ENCODE data around the gene LPA. TPM values are rescaled to one million over a fixed set of nuclear protein-coding genes. Genes with fewer than 3 reads are reported as not detected.
"Not testable (repeated sequence)": the region's sequence is repeated elsewhere in the genome, so short reads cannot be mapped to it uniquely, and the experiment has no call there.

The LPA gene
- total and polyA plus RNA-seq, 5 donors from 2014 or later = not detected

GRCh38 chr6:160634706-160635105 is 29.4 kb downstream of the LPA start:
- Mint-ChIP-seq H3K27ac (no peak overlapping the region), H3K4me3 (no peak overlapping the region), H3K36me3 (no peaks in the 10 kb centered on the region), H3K27me3 (no peaks in the 10 kb centered on the region), H3K9me3 (no peaks in the 10 kb centered on the region), H3K4me1 (no peaks in the 10 kb centered on the region)
- no peaks in the 10 kb centered on the region for H3K9me3 ChIP-seq (ENCODE audit: control insufficient read depth in 2 of 2, low read length in 2 of 2)
- H3K36me3 ChIP-seq (ENCODE audit: control insufficient read depth, insufficient read depth, low read length) = no peaks in the 10 kb centered on the region
- no peak for ATAC-seq (ENCODE audit: low read depth in 2 of 2)
- no peaks in the 10 kb centered on the region for H3K4me1 ChIP-seq (ENCODE audit: control insufficient read depth, insufficient read depth, low read length, poor library complexity, severe bottlenecking)
- no peak overlapping the region for H3K4me3 ChIP-seq (ENCODE audit: low read depth, low read length)
- no peak overlapping the region for H3K27ac ChIP-seq (ENCODE audit: insufficient read depth, low read length, poor library complexity, severe bottlenecking)
- DNase-seq = peak in 1 of 3 donors; percentile 1
- H3K27me3 ChIP-seq (ENCODE audit: control insufficient read depth, insufficient read depth, low read length) = no peaks in the 10 kb centered on the region

GRCh38 chr6:160595838-160596832 is 67.9 kb downstream of the LPA start:
- no peak overlapping the region for H3K4me3 Mint-ChIP-seq
- H3K27ac Mint-ChIP-seq = no peak overlapping the region
- H3K4me1 ChIP-seq (ENCODE audit: control insufficient read depth, insufficient read depth, low read length, poor library complexity, severe bottlenecking) = no peaks in the 10 kb centered on the region
- H3K36me3 ChIP-seq (ENCODE audit: control insufficient read depth, insufficient read depth, low read length) = no peaks in the 10 kb centered on the region
- H3K4me1 Mint-ChIP-seq = no peaks in the 10 kb centered on the region
- no peak overlapping the region for H3K4me3 ChIP-seq (ENCODE audit: low read depth, low read length)
- peaks cover 2% of the 10 kb centered on the region for H3K27me3 ChIP-seq (ENCODE audit: control insufficient read depth, insufficient read depth, low read length)
- DNase-seq (no peak), ATAC-seq (ENCODE audit: low read depth in 2 of 2) (no peak)
- H3K9me3 ChIP-seq (ENCODE audit: control insufficient read depth in 2 of 2, low read length in 2 of 2) = no peaks in the 10 kb centered on the region
- peaks cover 0 to 10% (median 0%) of the 10 kb centered on the region in 7 donors for H3K9me3 Mint-ChIP-seq
- H3K27ac ChIP-seq (ENCODE audit: insufficient read depth, low read length, poor library complexity, severe bottlenecking) = no peak overlapping the region
- peaks cover 8% of the 10 kb centered on the region for H3K27me3 Mint-ChIP-seq
- no peaks in the 10 kb centered on the region for H3K36me3 Mint-ChIP-seq

- not testable (repeated sequence) for H3K27ac Mint-ChIP-seq; H3K4me3 Mint-ChIP-seq; H3K27me3 ChIP-seq (ENCODE audit: control insufficient read depth, insufficient read depth, low read length); H3K9me3 ChIP-seq (ENCODE audit: control insufficient read depth in 2 of 2, low read length in 2 of 2); H3K27me3 Mint-ChIP-seq; H3K9me3 Mint-ChIP-seq; H3K36me3 Mint-ChIP-seq; H3K4me1 Mint-ChIP-seq; ATAC-seq (ENCODE audit: low read depth in 2 of 2); H3K4me3 ChIP-seq (ENCODE audit: low read depth, low read length); H3K27ac ChIP-seq (ENCODE audit: insufficient read depth, low read length, poor library complexity, severe bottlenecking); H3K4me1 ChIP-seq (ENCODE audit: control insufficient read depth, insufficient read depth, low read length, poor library complexity, severe bottlenecking); DNase-seq; H3K36me3 ChIP-seq (ENCODE audit: control insufficient read depth, insufficient read depth, low read length)
These were observed 68.8 kb downstream of the LPA start for GRCh38 chr6:160595297-160595696.

- no peaks in the 10 kb centered on the region for H3K4me1 Mint-ChIP-seq
- H3K36me3 Mint-ChIP-seq = no peaks in the 10 kb centered on the region
- ATAC-seq (ENCODE audit: low read depth in 2 of 2) (no peak), DNase-seq (no peak)
- H3K27me3 Mint-ChIP-seq = peaks cover 10% of the 10 kb centered on the region
- H3K9me3 ChIP-seq (ENCODE audit: control insufficient read depth in 2 of 2, low read length in 2 of 2) = no peaks in the 10 kb centered on the region
- no peaks in the 10 kb centered on the region for H3K4me1 ChIP-seq (ENCODE audit: control insufficient read depth, insufficient read depth, low read length, poor library complexity, severe bottlenecking)
- no peak overlapping the region for H3K27ac ChIP-seq (ENCODE audit: insufficient read depth, low read length, poor library complexity, severe bottlenecking)
- H3K4me3 ChIP-seq (ENCODE audit: low read depth, low read length) = no peak overlapping the region
- peaks cover 0 to 5% (median 3%) of the 10 kb centered on the region in 7 donors for H3K9me3 Mint-ChIP-seq
- peaks cover 5% of the 10 kb centered on the region for H3K27me3 ChIP-seq (ENCODE audit: control insufficient read depth, insufficient read depth, low read length)
- no peak overlapping the region for H3K4me3 Mint-ChIP-seq
- H3K27ac Mint-ChIP-seq = no peak overlapping the region
- H3K36me3 ChIP-seq (ENCODE audit: control insufficient read depth, insufficient read depth, low read length) = no peaks in the 10 kb centered on the region
These were observed 77.7 kb downstream of the LPA start for GRCh38 chr6:160586374-160586773.

- H3K27ac Mint-ChIP-seq = no peak overlapping the region
- peaks cover 0 to 5% (median 4%) of the 10 kb centered on the region in 7 donors for H3K9me3 Mint-ChIP-seq
- H3K4me1 ChIP-seq (ENCODE audit: control insufficient read depth, insufficient read depth, low read length, poor library complexity, severe bottlenecking) = no peaks in the 10 kb centered on the region
- no peak overlapping the region for H3K4me3 Mint-ChIP-seq
- H3K4me3 ChIP-seq (ENCODE audit: low read depth, low read length) = no peak overlapping the region
- no peak for DNase-seq
- H3K27me3 Mint-ChIP-seq = peaks cover 13% of the 10 kb centered on the region
- no peaks in the 10 kb centered on the region for H3K36me3 Mint-ChIP-seq
- peaks cover 8% of the 10 kb centered on the region for H3K27me3 ChIP-seq (ENCODE audit: control insufficient read depth, insufficient read depth, low read length)
- H3K27ac ChIP-seq (ENCODE audit: insufficient read depth, low read length, poor library complexity, severe bottlenecking) = no peak overlapping the region
- no peaks in the 10 kb centered on the region for H3K9me3 ChIP-seq (ENCODE audit: control insufficient read depth in 2 of 2, low read length in 2 of 2)
- no peaks in the 10 kb centered on the region for H3K36me3 ChIP-seq (ENCODE audit: control insufficient read depth, insufficient read depth, low read length)
- no peaks in the 10 kb centered on the region for H3K4me1 Mint-ChIP-seq
- no peak for ATAC-seq (ENCODE audit: low read depth in 2 of 2)
These were observed 80.3 kb downstream of the LPA start for GRCh38 chr6:160583794-160584193.

- H3K4me1 Mint-ChIP-seq = no peaks in the 10 kb centered on the region
- ATAC-seq (ENCODE audit: low read depth in 2 of 2) (no peak), DNase-seq (no peak)
- no peak overlapping the region for H3K4me3 Mint-ChIP-seq
- Histone ChIP-seq H3K27ac (ENCODE audit: insufficient read depth, low read length, poor library complexity, severe bottlenecking) (no peak overlapping the region), H3K4me1 (ENCODE audit: control insufficient read depth, insufficient read depth, low read length, poor library complexity, severe bottlenecking) (no peaks in the 10 kb centered on the region), H3K36me3 (ENCODE audit: control insufficient read depth, insufficient read depth, low read length) (no peaks in the 10 kb centered on the region), H3K4me3 (ENCODE audit: low read depth, low read length) (no peak overlapping the region), H3K9me3 (ENCODE audit: control insufficient read depth in 2 of 2, low read length in 2 of 2) (no peaks in the 10 kb centered on the region), H3K27me3 (ENCODE audit: control insufficient read depth, insufficient read depth, low read length) (peaks cover 8% of the 10 kb centered on the region)
- H3K27me3 Mint-ChIP-seq = peaks cover 10% of the 10 kb centered on the region
- peaks cover 0 to 5% (median 3%) of the 10 kb centered on the region in 7 donors for H3K9me3 Mint-ChIP-seq
- H3K36me3 Mint-ChIP-seq = no peaks in the 10 kb centered on the region
- no peak overlapping the region for H3K27ac Mint-ChIP-seq
These were observed 82.7 kb downstream of the LPA start for GRCh38 chr6:160581406-160581805.

- DNase-seq; H3K4me1 Mint-ChIP-seq; H3K36me3 Mint-ChIP-seq; H3K27ac Mint-ChIP-seq; H3K27me3 ChIP-seq (ENCODE audit: control insufficient read depth, insufficient read depth, low read length); H3K4me3 Mint-ChIP-seq; H3K4me1 ChIP-seq (ENCODE audit: control insufficient read depth, insufficient read depth, low read length, poor library complexity, severe bottlenecking); H3K36me3 ChIP-seq (ENCODE audit: control insufficient read depth, insufficient read depth, low read length); ATAC-seq (ENCODE audit: low read depth in 2 of 2); H3K27ac ChIP-seq (ENCODE audit: insufficient read depth, low read length, poor library complexity, severe bottlenecking); H3K4me3 ChIP-seq (ENCODE audit: low read depth, low read length); H3K9me3 ChIP-seq (ENCODE audit: control insufficient read depth in 2 of 2, low read length in 2 of 2): not testable (repeated sequence)
- H3K27me3 Mint-ChIP-seq = peaks cover 16% of the 10 kb centered on the region
- peaks cover 0 to 11% (median 4%) of the 10 kb centered on the region in 7 donors for H3K9me3 Mint-ChIP-seq
These were observed 85.6 kb downstream of the LPA start for GRCh38 chr6:160578515-160578914.

GRCh38 chr6:160573943-160574342 is 90.1 kb downstream of the LPA start:
- Mint-ChIP-seq H3K4me1 (no peaks in the 10 kb centered on the region), H3K4me3 (no peak overlapping the region), H3K9me3 (peaks cover 0 to 10% (median 3%) of the 10 kb centered on the region in 7 donors), H3K27me3 (peaks cover 10% of the 10 kb centered on the region), H3K36me3 (no peaks in the 10 kb centered on the region), H3K27ac (no peak overlapping the region)
- no peaks in the 10 kb centered on the region for H3K4me1 ChIP-seq (ENCODE audit: control insufficient read depth, insufficient read depth, low read length, poor library complexity, severe bottlenecking)
- no peak overlapping the region for H3K4me3 ChIP-seq (ENCODE audit: low read depth, low read length)
- ATAC-seq (ENCODE audit: low read depth in 2 of 2) = no peak
- peaks cover 0 to 3% of the 10 kb centered on the region in 2 experiments for H3K9me3 ChIP-seq (ENCODE audit: control insufficient read depth in 2 of 2, low read length in 2 of 2)
- H3K27ac ChIP-seq (ENCODE audit: insufficient read depth, low read length, poor library complexity, severe bottlenecking) = no peak overlapping the region
- no peaks in the 10 kb centered on the region for H3K36me3 ChIP-seq (ENCODE audit: control insufficient read depth, insufficient read depth, low read length)
- no peak for DNase-seq
- peaks cover 3% of the 10 kb centered on the region for H3K27me3 ChIP-seq (ENCODE audit: control insufficient read depth, insufficient read depth, low read length)

All from CD4-positive, CD25-positive, alpha-beta regulatory T cell (primary cell).